H1 (cell line): ENCODE measurements around the gene CMC4. TPM values are rescaled to one million over a fixed set of nuclear protein-coding genes. Genes with fewer than 3 reads are reported as not detected.

Experiments used
- CTCF ChIA-PET: fragments of 300-600 bp; sonication (Branson Sonifier 250); formaldehyde crosslinking; loops from one replicate; lab custom pipeline; 2021; ENCODE audit not compliant: partially characterized antibody; lab: Charles Lee
- POLR2A ChIA-PET: fragments of 300-600 bp; sonication (Branson Sonifier 250); formaldehyde crosslinking; loops from one replicate; lab custom pipeline; 2021; ENCODE audit warnings: inconsistent platforms; ENCODE audit not compliant: partially characterized antibody; lab: Charles Lee
- DNase-seq, 2 experiments: peaks; one replicate each; pipeline versions ENCODE4 v3.0.0 to v3.0.0-alpha.2; 2010 to 2022; ENCODE audit warnings: low spot score in 2 of 2, low read depth in 1 of 2, mixed read lengths in 1 of 2
- FAIRE-seq: peaks from 2 replicates; lab custom pipeline; 2011; peaks lifted over from hg19 to GRCh38; lab: Jason Lieb, UNC
- H2AFZ ChIP-seq: 2 replicates; pipeline ENCODE4 v1.8.1; 2012; ENCODE audit warnings: low read length, inconsistent platforms
- H2AK5ac ChIP-seq: 2 replicates; pipeline ENCODE4 v1.6.1; 2013; ENCODE audit warnings: low read depth, low read length
- H2BK120ac ChIP-seq: replicated peaks from 2 replicates; pipeline ENCODE3; 2013; ENCODE audit warnings: low read depth, low read length, inconsistent platforms
- H2BK12ac ChIP-seq: 2 replicates; pipeline ENCODE4 v1.6.1; 2013; ENCODE audit warnings: low read depth, low read length
- H2BK15ac ChIP-seq: 2 replicates; pipeline ENCODE4 v1.6.1; 2013; ENCODE audit warnings: low read length
- H2BK20ac ChIP-seq: 2 replicates; pipeline ENCODE4 v1.6.1; 2013; ENCODE audit warnings: low read length
- H2BK5ac ChIP-seq: 2 replicates; pipeline ENCODE4 v1.6.1; 2013; ENCODE audit warnings: low read depth, low read length
- H3K14ac ChIP-seq: 2 replicates; pipeline ENCODE4 v1.6.1; 2013; ENCODE audit warnings: inconsistent platforms; ENCODE audit not compliant: insufficient read length
- H3K18ac ChIP-seq: 2 replicates; pipeline ENCODE4 v1.6.1; 2013; ENCODE audit warnings: low read length; ENCODE audit errors: extremely low read depth
- H3K23ac ChIP-seq: 2 replicates; pipeline ENCODE4 v1.6.1; 2013; ENCODE audit warnings: inconsistent platforms; ENCODE audit not compliant: insufficient read length
- H3K23me2 ChIP-seq: 2 replicates; pipeline ENCODE4 v1.6.1; 2013; ENCODE audit warnings: low read depth, low read length
- H3K27ac ChIP-seq: 2 replicates; pipeline ENCODE4 v1.6.1; 2011; ENCODE audit warnings: low read depth, low read length, inconsistent platforms
- H3K27me3 ChIP-seq, 4 experiments: replicated peaks in 1 of 4; 1 replicate in 1 of 4; 2 replicates in 3 of 4; pipeline versions ENCODE4 v1.6.1 to v1.8.1; 2011 to 2013; ENCODE audit warnings: low read length in 3 of 4, mild to moderate bottlenecking in 3 of 4, inconsistent platforms in 2 of 4, mixed read lengths in 2 of 4, moderate library complexity in 1 of 4; ENCODE audit not compliant: control insufficient read depth in 3 of 4, insufficient read depth in 3 of 4; ENCODE audit errors: extremely low read depth in 1 of 4
- H3K36me3 ChIP-seq, 4 experiments: 2 replicates each; pipeline versions ENCODE4 v1.6.1 to v1.8.1; 2011 to 2013; ENCODE audit warnings: mild to moderate bottlenecking in 4 of 4, low read length in 3 of 4, moderate library complexity in 2 of 4, control low read depth in 1 of 4, inconsistent platforms in 1 of 4; ENCODE audit not compliant: insufficient read depth in 4 of 4, control insufficient read depth in 2 of 4
- H3K4ac ChIP-seq: replicated peaks from 2 replicates; pipeline ENCODE3; 2013; ENCODE audit warnings: low read length, low read depth, mixed read lengths, inconsistent platforms; ENCODE audit not compliant: insufficient read length
- H3K4me1 ChIP-seq, 4 experiments: replicated peaks in 1 of 4; 1 replicate in 1 of 4; 2 replicates in 3 of 4; pipeline versions ENCODE4 v1.6.1 to v1.8.1; 2011 to 2013; ENCODE audit warnings: low read length in 3 of 4, inconsistent platforms in 2 of 4, mixed read lengths in 1 of 4; ENCODE audit not compliant: insufficient read depth in 4 of 4, control insufficient read depth in 3 of 4
- H3K4me2 ChIP-seq, 2 experiments: 2 replicates each; pipeline versions ENCODE4 v1.6.1 to v1.8.1; 2011 to 2013; ENCODE audit warnings: low read depth in 2 of 2, low read length in 2 of 2, control low read depth in 1 of 2, inconsistent platforms in 1 of 2, mild to moderate bottlenecking in 1 of 2; ENCODE audit not compliant: insufficient read depth in 1 of 2
- H3K4me3 ChIP-seq, 4 experiments: fragments of 200-600, 300-600 bp in 1 of 4; sonication (generic), shearing (Covaris generic), sonication (Bioruptor Twin) in 1 of 4; 2 replicates each; pipeline versions ENCODE4 v1.5.1 to v1.8.1; 2011 to 2016; ENCODE audit warnings: low read length in 4 of 4, low read depth in 3 of 4, control low read depth in 2 of 4, inconsistent platforms in 2 of 4, mild to moderate bottlenecking in 2 of 4, mixed read lengths in 1 of 4, moderate library complexity in 1 of 4; ENCODE audit not compliant: insufficient read depth in 2 of 4; ENCODE audit errors: extremely low read depth in 1 of 4
- H3K56ac ChIP-seq: replicated peaks from 2 replicates; pipeline ENCODE3; 2013; ENCODE audit warnings: low read depth, mild to moderate bottlenecking, mixed read lengths, low read length, inconsistent platforms; ENCODE audit not compliant: insufficient read length
- H3K79me1 ChIP-seq: 2 replicates; pipeline ENCODE4 v1.6.1; 2013; ENCODE audit warnings: low read depth, low read length, control low read depth
- H3K79me2 ChIP-seq, 2 experiments: 2 replicates each; pipeline versions ENCODE4 v1.6.1 to v1.8.1; 2012 to 2013; ENCODE audit warnings: low read length in 2 of 2, mild to moderate bottlenecking in 2 of 2, inconsistent platforms in 1 of 2; ENCODE audit not compliant: insufficient read depth in 2 of 2, control insufficient read depth in 1 of 2
- H3K9ac ChIP-seq, 4 experiments: replicated peaks in 1 of 4; 1 replicate in 1 of 4; 2 replicates in 3 of 4; pipeline versions ENCODE4 v1.6.1 to v1.8.1; 2011 to 2013; ENCODE audit warnings: low read depth in 3 of 4, low read length in 3 of 4, control low read depth in 2 of 4, mild to moderate bottlenecking in 2 of 4, moderate library complexity in 2 of 4, inconsistent platforms in 1 of 4; ENCODE audit errors: extremely low read depth in 1 of 4
- H3K9me3 ChIP-seq, 2 experiments: 2 replicates each; pipeline versions ENCODE4 v1.6.1 to v1.8.1; 2012 to 2013; ENCODE audit warnings: mild to moderate bottlenecking in 2 of 2, moderate library complexity in 2 of 2, control low read depth in 1 of 2, inconsistent platforms in 1 of 2, low read depth in 1 of 2, low read length in 1 of 2, mixed read lengths in 1 of 2; ENCODE audit not compliant: insufficient read depth in 2 of 2
- H4K20me1 ChIP-seq, 2 experiments: replicated peaks in 1 of 2; 2 replicates each; pipeline versions ENCODE3 to v1.8.1; 2011 to 2013; ENCODE audit warnings: inconsistent platforms in 2 of 2, low read length in 2 of 2, mild to moderate bottlenecking in 1 of 2; ENCODE audit not compliant: insufficient read depth in 2 of 2, control insufficient read depth in 1 of 2
- H4K5ac ChIP-seq: 2 replicates; pipeline ENCODE4 v1.6.1; 2013; ENCODE audit warnings: low read length, low read depth, mixed read lengths, inconsistent platforms; ENCODE audit not compliant: insufficient read length
- H4K8ac ChIP-seq: 2 replicates; pipeline ENCODE4 v1.8.0; 2013; ENCODE audit warnings: mild to moderate bottlenecking, moderate library complexity, low read length, inconsistent platforms; ENCODE audit not compliant: insufficient read depth; ENCODE audit errors: extremely low read depth
- H4K91ac ChIP-seq: replicated peaks from 2 replicates; pipeline ENCODE3; 2013; ENCODE audit warnings: low read length, mixed read lengths, inconsistent platforms; ENCODE audit not compliant: insufficient read length
- EZH2 ChIP-seq: fragments of 200-600 bp; sonication (generic); IDR thresholded peaks from 2 replicates; pipeline ENCODE4 v1.7.1; 2012; ENCODE audit warnings: low read depth, mild to moderate bottlenecking, moderate library complexity, low read length, inconsistent platforms; ENCODE audit not compliant: severe bottlenecking
- TEAD4 ChIP-seq: IDR thresholded peaks from 2 replicates; pipeline ENCODE4 v1.6.1; 2012; ENCODE audit warnings: low read depth, low read length, inconsistent platforms, mixed read lengths
- WGBS, 2 experiments: shearing (Covaris generic) in 1 of 2; methylation state at CpG; one replicate each; pipeline versions ENCODE4 v1.1.6 to v1.1.7; 2013 to 2015; ENCODE audit warnings: low lambda C conversion rate in 2 of 2, mixed read lengths in 2 of 2, inconsistent platforms in 1 of 2, low coverage in 1 of 2, missing lambda C conversion rate in 1 of 2; ENCODE audit not compliant: insufficient replicate concordance in 2 of 2, insufficient coverage in 1 of 2, insufficient read length in 1 of 2; ENCODE audit errors: extremely low coverage in 1 of 2, missing lambda C conversion rate in 1 of 2; 5-methylcytosine and 5-hydroxymethylcytosine counted together
- polyA plus RNA-seq, 7 experiments: library from polyadenylated mRNA; depleted of rRNA in 3 of 7; stranded (reverse) in 5 of 7; unstranded in 2 of 7; fragments of >200 nt in 5 of 7; fragments of 200-250 nt in 2 of 7; gene quantifications; 1 replicate in 5 of 7; 2 replicates in 1 of 7; 4 replicates in 1 of 7; pipeline versions ENCODE4 v1.2.1 to v1.2.3, GENCODE V29; 2011 to 2013; ENCODE audit warnings: missing spikeins in 2 of 7, mixed read lengths in 2 of 7
- total RNA-seq: library from RNA; stranded (reverse); fragmentation: NEBNext Ultra II Directional; extraction: Animal tissue kit (Norgen Biotek cat#: 25700); gene quantifications from 2 replicates; pipeline ENCODE4 v1.2.1, GENCODE V29; 2021
- TF ChIP-seq, protein P1 (sequence below): IDR thresholded peaks from 2 replicates; pipeline ENCODE4 v1.6.1; 2012; ENCODE audit warnings: low read length, inconsistent platforms

Gene CMC4
- total and polyA plus RNA-seq, 2 of the 8 experiments (the other 6 are each of a cell fraction or from before 2014, with no cell fraction given): 6.0 to 8.8 TPM

DNA sequence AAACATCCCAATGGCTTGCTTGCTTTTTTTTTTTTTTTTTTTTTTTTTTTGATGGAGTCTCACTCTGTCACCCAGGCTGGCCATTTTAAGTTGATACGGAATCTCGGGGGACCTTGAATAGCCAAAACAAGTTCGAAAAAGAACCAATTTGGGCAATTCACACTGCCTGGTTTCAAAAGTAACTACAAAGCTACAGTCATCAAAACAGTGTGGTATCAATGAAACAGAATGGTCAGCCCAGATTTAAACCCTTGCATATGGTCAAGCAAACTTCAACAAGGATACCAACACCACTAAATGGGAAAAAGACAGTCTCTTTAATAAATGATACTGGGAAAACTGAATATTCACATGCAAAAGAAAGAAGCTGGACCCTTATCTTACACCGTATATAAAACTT, 42.2 kb upstream of the CMC4 start:
- no peak overlapping the region for H2BK5ac ChIP-seq
- no peaks in the 10 kb centered on the region; a peak in 2 of 8 replicates for H3K36me3 ChIP-seq
- no peak overlapping the region for H3K9ac ChIP-seq
- no peaks in the 10 kb centered on the region for H3K9me3 ChIP-seq
- no peak overlapping the region for H3K4me3 ChIP-seq
- H3K4me1 ChIP-seq: no peaks in the 10 kb centered on the region
- FAIRE-seq (no peak), DNase-seq (no peak)
- H2BK120ac ChIP-seq: no peak overlapping the region
- no peak overlapping the region for H3K4me2 ChIP-seq
- H2BK12ac ChIP-seq: no peak overlapping the region
- ChIA-PET CTCF (interaction anchor here (0.9 kb wide), 1 partner anchor 14 kb away, joined by 3 read pairs; no protein-coding TSS in a partner anchor), POLR2A (no interaction called here)
- H3K27ac ChIP-seq: no peak overlapping the region
- H3K27me3 ChIP-seq: no peaks in the 10 kb centered on the region
- no peak overlapping the region for H2AFZ ChIP-seq
- no peak overlapping the region for H4K91ac ChIP-seq
- H2AK5ac ChIP-seq: no peak overlapping the region
- H3K23me2 ChIP-seq: no peaks in the 10 kb centered on the region
- no peak overlapping the region for H2BK20ac ChIP-seq
- no peak overlapping the region for H2BK15ac ChIP-seq
- no peaks in the 10 kb centered on the region for H4K20me1 ChIP-seq
- no peak overlapping the region for H3K56ac ChIP-seq
- no peak overlapping the region for H3K14ac ChIP-seq
- WGBS, 2 experiments: 100% methylated on average over 1 of the region's 4 CpGs; no CpG with 5 or more reads in 1 of the 2 experiments
- H3K18ac ChIP-seq: no peak overlapping the region
- no peak overlapping the region for H4K5ac ChIP-seq
- no peak overlapping the region for H3K4ac ChIP-seq
- TF ChIP-seq, protein P1, sequence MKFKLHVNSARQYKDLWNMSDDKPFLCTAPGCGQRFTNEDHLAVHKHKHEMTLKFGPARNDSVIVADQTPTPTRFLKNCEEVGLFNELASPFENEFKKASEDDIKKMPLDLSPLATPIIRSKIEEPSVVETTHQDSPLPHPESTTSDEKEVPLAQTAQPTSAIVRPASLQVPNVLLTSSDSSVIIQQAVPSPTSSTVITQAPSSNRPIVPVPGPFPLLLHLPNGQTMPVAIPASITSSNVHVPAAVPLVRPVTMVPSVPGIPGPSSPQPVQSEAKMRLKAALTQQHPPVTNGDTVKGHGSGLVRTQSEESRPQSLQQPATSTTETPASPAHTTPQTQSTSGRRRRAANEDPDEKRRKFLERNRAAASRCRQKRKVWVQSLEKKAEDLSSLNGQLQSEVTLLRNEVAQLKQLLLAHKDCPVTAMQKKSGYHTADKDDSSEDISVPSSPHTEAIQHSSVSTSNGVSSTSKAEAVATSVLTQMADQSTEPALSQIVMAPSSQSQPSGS: no peak
- TF ChIP-seq TEAD4 (no peak), EZH2 (no peak)
- TF ChIP-seq, all 59 proteins: peak for 0
- Histone ChIP-seq H3K79me1 (no peaks in the 10 kb centered on the region), H3K23ac (no peak overlapping the region), H4K8ac (no peak overlapping the region), H3K79me2 (no peaks in the 10 kb centered on the region)
